Prostate gland (tissue), 2 donors: ENCODE data around the gene PLA2G4D. TPM values are rescaled to one million over a fixed set of nuclear protein-coding genes. Genes with fewer than 3 reads are reported as not detected.

Source experiments
- DNase-seq: peaks from one replicate; pipeline ENCODE4 v3.0.0-alpha.2; 2019; ENCODE audit warnings: low spot score
- H3K27ac ChIP-seq, 2 donors: fragments of 200-600 bp; sonication (generic); 2 replicates each; pipeline ENCODE4 v1.5.1; 2017 to 2019
- H3K27me3 ChIP-seq: fragments of 200-600 bp; sonication (generic); replicated peaks from 2 replicates; pipeline ENCODE4 v1.5.1; 2019; ENCODE audit not compliant: insufficient read depth
- H3K36me3 ChIP-seq, 2 donors: fragments of 200-600 bp; sonication (generic); 1 replicate in 1 of 2; 2 replicates in 1 of 2; pipeline versions ENCODE4 v1.5.1 to v1.8.1; 2017 to 2019
- H3K4me1 ChIP-seq: fragments of 200-600 bp; sonication (generic); replicated peaks from 2 replicates; pipeline ENCODE4 v1.5.1; 2019
- H3K4me3 ChIP-seq, 2 donors: fragments of 200-600 bp; sonication (generic); 2 replicates each; pipeline ENCODE4 v1.5.1; 2017 to 2019
- H3K9me3 ChIP-seq: fragments of 200-600 bp; sonication (generic); 2 replicates; pipeline ENCODE4 v1.5.1; 2017
- POLR2A ChIP-seq: fragments of 450-650 bp; IDR thresholded peaks from one replicate; pipeline ENCODE4 v1.6.1; 2016; ENCODE audit warnings: antibody characterized with exemption, mild to moderate bottlenecking
- POLR2AphosphoS5 ChIP-seq: sonication (generic); formaldehyde crosslinking; IDR thresholded peaks from one replicate; pipeline ENCODE4 v1.6.1; 2017; ENCODE audit warnings: antibody characterized with exemption
- WGBS: methylation state at CpG from one replicate; pipeline ENCODE4 v1.1.5; 2018; 5-methylcytosine and 5-hydroxymethylcytosine counted together
- intact Hi-C: fragments of 100-400 bp; cut with DNase I; formaldehyde crosslinking; loops from one replicate; pipeline ENCODE4 v1.14.2; 2022
- total RNA-seq, 2 donors: library from RNA; depleted of rRNA; stranded (reverse); fragments of >200 nt; gene quantifications; one replicate each; pipeline ENCODE4 v1.1.0, GENCODE V29; 2016
- TF ChIP-seq, protein P1 (sequence below), 4 experiments: fragments of 200-600 bp in 2 of 4; fragments of 450-650 bp in 2 of 4; sonication (generic) in 2 of 4; IDR thresholded peaks; 1 replicate in 3 of 4; 2 replicates in 1 of 4; pipeline ENCODE4 v1.5.1; 2016 to 2019; ENCODE audit warnings: antibody characterized with exemption in 4 of 4, mild to moderate bottlenecking in 2 of 4, moderate library complexity in 2 of 4

The PLA2G4D gene
- total RNA-seq, 2 donors from 2014 or later: 1.5 to 2.1 TPM

DNA sequence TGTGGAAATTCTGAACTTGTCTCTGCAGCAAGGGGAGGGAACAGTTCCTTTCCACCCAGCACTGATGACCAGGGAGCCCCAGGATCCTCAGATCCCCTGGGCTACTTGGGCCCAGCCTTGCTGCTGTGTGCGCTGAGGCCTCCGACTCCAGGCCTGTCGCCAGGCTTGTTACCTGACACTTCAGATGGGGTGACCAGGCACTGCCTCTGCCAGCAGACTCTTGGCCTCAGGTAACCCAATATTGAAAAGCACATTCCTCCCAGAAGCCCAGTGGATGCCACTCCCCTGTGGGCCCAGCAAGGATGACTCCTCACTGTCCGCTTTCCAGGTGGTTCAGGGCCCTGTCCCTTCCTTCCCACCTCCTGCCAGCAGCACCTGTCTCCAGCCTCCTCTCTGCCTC, 70.1 kb downstream of the PLA2G4D start:
- H3K27ac ChIP-seq: no peak overlapping the region
- H3K4me1 ChIP-seq: no peaks in the 10 kb centered on the region
- intact Hi-C loops: no loop called here
- TF ChIP-seq POLR2AphosphoS5: no peak
- no peak for TF ChIP-seq POLR2A
- TF ChIP-seq, protein P1, sequence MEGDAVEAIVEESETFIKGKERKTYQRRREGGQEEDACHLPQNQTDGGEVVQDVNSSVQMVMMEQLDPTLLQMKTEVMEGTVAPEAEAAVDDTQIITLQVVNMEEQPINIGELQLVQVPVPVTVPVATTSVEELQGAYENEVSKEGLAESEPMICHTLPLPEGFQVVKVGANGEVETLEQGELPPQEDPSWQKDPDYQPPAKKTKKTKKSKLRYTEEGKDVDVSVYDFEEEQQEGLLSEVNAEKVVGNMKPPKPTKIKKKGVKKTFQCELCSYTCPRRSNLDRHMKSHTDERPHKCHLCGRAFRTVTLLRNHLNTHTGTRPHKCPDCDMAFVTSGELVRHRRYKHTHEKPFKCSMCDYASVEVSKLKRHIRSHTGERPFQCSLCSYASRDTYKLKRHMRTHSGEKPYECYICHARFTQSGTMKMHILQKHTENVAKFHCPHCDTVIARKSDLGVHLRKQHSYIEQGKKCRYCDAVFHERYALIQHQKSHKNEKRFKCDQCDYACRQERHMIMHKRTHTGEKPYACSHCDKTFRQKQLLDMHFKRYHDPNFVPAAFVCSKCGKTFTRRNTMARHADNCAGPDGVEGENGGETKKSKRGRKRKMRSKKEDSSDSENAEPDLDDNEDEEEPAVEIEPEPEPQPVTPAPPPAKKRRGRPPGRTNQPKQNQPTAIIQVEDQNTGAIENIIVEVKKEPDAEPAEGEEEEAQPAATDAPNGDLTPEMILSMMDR (IDR thresholded peaks at IDR 0.05): no peak
- no peak for DNase-seq
- no peaks in the 10 kb centered on the region for H3K9me3 ChIP-seq
- H3K27me3 ChIP-seq: no peaks in the 10 kb centered on the region
- H3K4me3 ChIP-seq: no peak overlapping the region
- H3K36me3 ChIP-seq: no peaks in the 10 kb centered on the region
- WGBS: 68% methylated on average over 4 of the region's 4 CpGs

DNA sequence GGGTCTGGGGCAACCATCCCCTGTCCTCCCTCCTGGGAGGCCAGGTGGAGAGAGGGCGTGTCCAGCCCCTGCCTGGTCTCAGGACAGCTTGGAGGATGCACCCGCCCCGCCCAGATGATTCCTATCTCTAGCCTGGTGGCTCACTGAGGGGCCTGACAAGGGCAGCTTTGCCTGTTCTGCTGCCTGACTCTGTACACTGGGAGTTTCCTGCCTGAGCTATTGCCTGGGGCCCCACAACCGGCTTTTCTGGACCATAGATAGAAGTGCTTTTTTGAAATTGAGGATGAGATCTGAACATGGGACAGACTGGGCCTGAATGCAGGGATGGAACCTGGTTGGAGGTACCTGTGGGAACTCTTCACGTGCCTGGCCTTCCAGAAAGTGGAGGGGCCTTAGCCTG, 72.8 kb downstream of the PLA2G4D start:
- WGBS: 90% methylated on average over 5 of the region's 5 CpGs
- TF ChIP-seq POLR2A (no peak), POLR2AphosphoS5 (no peak)
- TF ChIP-seq, protein P1 (IDR thresholded peaks at IDR 0.05): no peak
- no peaks in the 10 kb centered on the region for H3K4me1 ChIP-seq
- no peaks in the 10 kb centered on the region for H3K27me3 ChIP-seq
- H3K27ac ChIP-seq: no peak overlapping the region
- H3K9me3 ChIP-seq: no peaks in the 10 kb centered on the region
- DNase-seq: no peak
- H3K36me3 ChIP-seq: no peaks in the 10 kb centered on the region
- no peak overlapping the region for H3K4me3 ChIP-seq
- intact Hi-C loops: no loop called here

DNA sequence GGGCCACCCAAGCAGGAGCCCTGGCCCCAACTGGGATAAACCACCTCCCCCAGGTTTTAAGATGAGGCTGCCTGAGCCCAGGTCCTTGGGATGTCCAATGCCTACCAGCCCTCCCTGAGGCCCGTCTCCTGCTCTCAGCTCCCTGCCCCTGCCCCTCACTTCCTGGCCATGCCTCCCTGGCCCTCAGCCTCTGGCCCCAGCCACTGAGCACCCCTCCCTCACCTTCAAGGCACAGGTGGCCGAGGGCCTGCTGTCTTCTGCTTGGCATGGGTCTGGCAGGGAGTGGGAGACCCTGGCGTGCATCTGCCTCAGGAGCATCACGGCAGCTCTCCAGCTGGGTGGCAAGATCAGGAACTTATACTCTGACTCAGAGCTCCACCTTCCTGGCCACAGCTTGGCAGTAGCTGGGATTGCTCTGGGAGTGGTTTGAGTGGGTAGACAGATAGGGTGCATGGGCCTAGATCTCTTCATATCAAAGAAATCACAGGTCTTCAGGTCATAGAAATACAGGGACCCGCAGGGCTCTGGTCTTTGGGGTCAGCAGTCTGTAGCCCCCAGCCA, 73.6 kb downstream of the PLA2G4D start, which contains the start of gene PLA2G4E:
Gene PLA2G4E (minus strand): TSS at position 330 of the 561 bp plus-strand sequence. CDS start 12 bp downstream, at position 318.
- no peaks in the 10 kb centered on the region for H3K4me1 ChIP-seq

DNA sequence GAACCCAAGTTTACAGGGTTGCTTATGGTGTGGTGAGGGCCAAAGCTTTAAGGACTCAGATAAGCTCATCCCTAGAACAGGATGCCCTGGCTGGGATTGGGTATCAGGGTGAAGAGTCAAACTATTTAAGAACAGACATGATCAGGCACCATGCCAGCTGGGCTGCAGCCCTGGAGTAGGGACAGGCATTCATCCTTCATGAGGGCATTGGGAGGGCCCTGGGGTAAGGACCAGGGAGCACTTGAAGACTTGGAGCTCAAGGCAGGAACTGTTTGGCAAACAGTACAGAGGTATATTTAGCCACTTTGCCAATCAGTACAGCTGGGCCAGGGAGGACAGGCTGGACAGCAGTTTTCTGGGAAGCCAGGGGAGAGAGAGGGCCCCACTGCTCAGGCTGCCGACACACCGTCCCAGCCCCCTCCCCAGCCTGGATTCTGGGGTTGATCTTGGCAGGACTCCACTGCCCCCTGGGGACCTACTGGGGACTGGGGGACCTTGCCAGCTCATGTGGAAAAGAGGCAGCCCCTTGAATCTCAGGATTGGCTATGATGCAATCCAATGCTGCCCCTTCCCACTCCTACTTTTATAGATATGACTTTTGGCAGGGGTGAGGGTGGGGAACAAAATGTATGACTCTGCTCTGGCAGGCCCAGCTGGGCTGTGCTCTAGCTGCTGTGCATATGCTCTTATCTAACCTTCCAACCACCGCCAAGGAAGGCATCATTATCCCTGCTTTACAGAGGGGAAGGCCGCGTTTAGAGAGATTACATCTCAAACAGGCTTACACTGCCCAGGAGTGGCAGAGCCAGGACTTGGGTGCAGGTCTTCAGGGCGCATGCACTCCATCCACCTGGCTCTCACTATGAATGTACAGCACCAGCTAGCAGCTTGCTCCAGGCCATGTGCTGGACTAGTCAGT, 75.8 kb downstream of the PLA2G4D start:
- H3K4me3 ChIP-seq: no peak overlapping the region
- no peak for DNase-seq
- no peak overlapping the region for H3K27ac ChIP-seq
- TF ChIP-seq, protein P1 (IDR thresholded peaks at IDR 0.05): no peak
- TF ChIP-seq POLR2A (no peak), POLR2AphosphoS5 (no peak)
- no peaks in the 10 kb centered on the region for H3K27me3 ChIP-seq
- H3K36me3 ChIP-seq: no peaks in the 10 kb centered on the region
- H3K4me1 ChIP-seq: no peaks in the 10 kb centered on the region
- no peaks in the 10 kb centered on the region for H3K9me3 ChIP-seq
- intact Hi-C loops: no loop called here
- WGBS: 44% methylated on average over 4 of the region's 6 CpGs

More for the DNA sequence above, 73.6 kb downstream of the PLA2G4D start, which contains the start of gene PLA2G4E:
- Histone ChIP-seq H3K9me3 (no peaks in the 10 kb centered on the region), H3K36me3 (no peaks in the 10 kb centered on the region), H3K27ac (no peak within 1 kb of the TSS), H3K27me3 (no peaks in the 10 kb centered on the region), H3K4me3 (no peak within 1 kb of the TSS)
- 95% methylated on average over 5 of the region's 5 CpGs for WGBS
- intact Hi-C loops: no loop called here
- no peak for TF ChIP-seq POLR2AphosphoS5
- TF ChIP-seq, protein P1 (IDR thresholded peaks at IDR 0.05): no peak
- no peak for TF ChIP-seq POLR2A
- DNase-seq: no peak

Other genes with a start within 250 kb of the PLA2G4D start
- 1 to 10 TPM; 1.2 to 2.2 TPM for gene SPTBN5, start 200.5 kb downstream of the PLA2G4D start, total RNA-seq
- 10 to 100 TPM; 18.4 to 22.6 TPM for gene EHD4, start 122.0 kb downstream of the PLA2G4D start, total RNA-seq
- gene PLA2G4E, start 73.5 kb downstream of the PLA2G4D start, total RNA-seq: under 1 TPM; 0.17 to 0.18 TPM
- gene PLA2G4F, start 62.1 kb upstream of the PLA2G4D start, total RNA-seq: 10 to 100 TPM; 16.0 to 36.9 TPM
- 100 to 1,000 TPM in 1 of 2 donors, 10 to 100 TPM in 1; 76.2 to 111 TPM for gene VPS39, start 113.7 kb upstream of the PLA2G4D start, total RNA-seq
- gene GANC, start 178.6 kb upstream of the PLA2G4D start, total RNA-seq: 10 to 100 TPM; 10.2 to 38.7 TPM
- 100 to 1,000 TPM in 1 of 2 donors, 10 to 100 TPM in 1; 88.6 to 130 TPM for gene TMEM87A, start 178.9 kb upstream of the PLA2G4D start, total RNA-seq